Activated CD4-positive, alpha-beta T cell treated with anti-CD3 and anti-CD28 coated beads for 24 hours (primary cell): Measurements from ENCODE around the gene CLCA4.

Source experiments
- DNase-seq, 2 donors: peaks; one replicate each; pipeline ENCODE4 v3.0.0-alpha.2; 2020; ENCODE audit warnings: low read depth in 2 of 2

The CLCA4 gene

GRCh38 chr1:86546787-86547221 lies at the start of gene CLCA4:
CLCA4 (plus strand) TSS chr1:86547078; CDS start chr1:86547120, 42 bp downstream.
- DNase-seq = no peak

GRCh38 chr1:86498281-86498680 lies 48.6 kb upstream of the CLCA4 start:
- DNase-seq = no peak

DNA sequence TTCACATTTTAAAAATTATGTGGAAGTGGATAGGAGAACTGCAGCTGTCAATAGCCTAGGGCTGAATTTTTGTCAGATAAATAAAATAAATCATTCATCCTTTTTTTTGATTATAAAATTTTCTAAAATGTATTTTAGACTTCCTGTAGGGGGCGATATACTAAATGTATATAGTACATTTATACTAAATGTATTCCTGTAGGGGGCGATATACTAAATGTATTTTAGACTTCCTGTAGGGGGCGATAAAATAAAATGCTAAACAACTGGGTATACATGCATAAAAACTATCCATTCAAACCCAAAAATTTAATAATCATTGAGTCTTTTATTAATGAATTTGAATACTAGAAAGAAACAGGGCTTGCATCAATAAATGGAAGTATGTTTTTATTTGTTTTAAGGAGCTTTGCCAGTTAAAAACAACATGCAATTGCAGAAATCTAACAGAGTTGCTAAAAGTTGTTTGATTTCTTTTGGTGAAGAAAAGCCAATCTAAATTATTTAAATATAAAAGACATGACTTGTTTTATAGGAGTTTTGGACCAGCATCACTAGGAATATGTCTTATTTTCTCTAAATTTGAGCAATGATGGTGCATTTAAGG lies 46.8 kb upstream of the CLCA4 start:
- DNase-seq = no peak

GRCh38 chr1:86500714-86501113 lies 46.2 kb upstream of the CLCA4 start:
- DNase-seq = no peak

- DNase-seq = peak in 1 of 2 donors; percentile 7
These were observed 44.7 kb upstream of the CLCA4 start for GRCh38 chr1:86502125-86502646.

GRCh38 chr1:86502721-86503405 lies 44.0 kb upstream of the CLCA4 start:
- DNase-seq = no peak

GRCh38 chr1:86503406-86504136 lies 43.3 kb upstream of the CLCA4 start:
- DNase-seq = no peak

DNA sequence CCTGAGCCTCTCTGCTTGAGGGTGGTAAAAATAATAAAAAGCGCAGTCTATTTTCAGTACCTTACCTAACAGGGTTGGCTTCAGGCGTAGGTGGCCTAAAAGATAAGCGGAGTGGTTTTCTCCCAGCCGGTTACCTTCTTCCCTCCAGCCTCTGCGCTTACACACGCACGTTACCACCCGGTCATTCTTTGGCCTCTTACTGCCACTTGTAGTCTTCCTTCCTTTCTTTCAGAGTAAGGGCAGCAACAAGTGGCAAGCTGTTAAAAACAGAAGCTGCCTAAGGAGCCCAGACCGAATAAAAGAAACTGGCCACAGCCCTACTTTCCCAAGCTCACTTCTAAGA lies 42.8 kb upstream of the CLCA4 start:
- no peak for DNase-seq

- DNase-seq = no peak
These were observed 41.8 kb upstream of the CLCA4 start for GRCh38 chr1:86504895-86505563.

DNA sequence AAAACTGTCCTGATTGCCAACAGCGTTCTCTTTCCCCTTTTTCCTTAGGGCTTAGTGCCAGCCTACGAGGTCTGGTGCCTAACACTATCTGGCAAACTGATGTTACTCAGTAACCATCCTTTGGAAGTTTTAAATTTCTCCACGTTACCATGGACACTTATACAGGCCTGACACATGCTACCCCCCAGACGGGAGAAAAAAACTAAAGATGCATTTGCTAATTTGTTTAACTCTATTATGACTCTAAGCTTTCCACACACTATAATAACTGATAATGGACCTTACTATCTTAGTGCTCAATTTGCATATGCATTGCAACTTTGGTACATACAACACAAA lies 41.3 kb upstream of the CLCA4 start:
- DNase-seq = no peak

- no peak for DNase-seq
These were observed 38.8 kb upstream of the CLCA4 start for GRCh38 chr1:86507935-86508582.

DNA sequence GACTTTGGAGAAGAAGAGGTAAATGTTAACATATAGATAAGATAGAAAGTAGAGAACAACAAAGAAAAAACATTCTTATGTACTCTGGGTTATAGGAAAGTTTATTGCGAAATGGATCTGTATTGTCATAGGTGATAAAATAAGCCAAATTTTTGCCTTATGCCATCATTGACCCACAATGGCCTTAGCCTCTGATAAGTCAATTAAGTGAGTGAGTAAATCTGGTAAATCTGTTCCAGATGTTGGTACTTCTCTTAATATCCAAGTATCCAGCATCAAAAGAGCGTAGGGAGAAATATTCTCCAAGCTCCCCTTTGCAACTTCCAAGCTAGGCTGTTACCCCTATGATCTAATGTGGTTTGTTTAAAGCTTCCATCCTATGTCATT lies 38.3 kb upstream of the CLCA4 start:
- no peak for DNase-seq

GRCh38 chr1:86515597-86515996 lies 31.3 kb upstream of the CLCA4 start:
- no peak for DNase-seq

DNA sequence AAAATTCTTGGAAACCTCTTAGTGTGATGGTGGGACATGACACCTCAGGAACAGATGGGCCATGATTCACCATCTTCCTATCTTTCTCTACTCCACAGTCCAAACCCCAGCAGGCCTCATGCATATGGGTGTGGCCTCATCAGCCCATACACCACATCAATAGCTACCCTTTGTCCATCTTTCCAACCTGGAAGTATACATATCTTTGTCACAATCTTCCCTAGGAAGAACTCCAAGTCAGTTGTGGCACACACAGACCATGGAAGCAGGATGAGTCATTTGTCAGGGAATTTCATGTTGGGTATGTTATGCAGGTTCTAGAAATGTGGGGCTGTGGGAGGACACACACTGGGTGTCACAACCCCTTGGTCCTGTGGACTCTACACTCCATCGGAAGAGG lies 30.5 kb upstream of the CLCA4 start:
- no peak for DNase-seq

DNA sequence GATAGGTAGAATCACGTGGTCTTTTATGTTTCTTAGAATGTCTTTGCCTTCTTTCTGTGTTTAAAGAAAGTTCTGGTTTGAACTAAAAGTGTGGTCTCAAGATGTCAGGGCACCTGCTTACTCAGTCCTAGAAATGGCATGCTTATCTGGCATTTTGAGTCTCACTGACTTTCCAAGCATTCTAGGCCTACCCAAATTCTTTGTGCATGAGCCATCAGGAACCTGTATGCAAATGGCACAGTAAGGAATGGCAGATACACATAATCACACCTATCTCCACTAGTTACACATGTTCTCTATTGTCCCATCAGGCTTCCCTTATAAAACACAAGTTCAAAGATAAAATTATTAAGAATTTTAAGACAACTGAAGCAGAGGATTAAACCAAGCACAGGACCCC lies 29.5 kb upstream of the CLCA4 start:
- DNase-seq = no peak

GRCh38 chr1:86520789-86521521 lies 25.9 kb upstream of the CLCA4 start:
- no peak for DNase-seq

- no peak for DNase-seq
These were observed 25.4 kb upstream of the CLCA4 start for GRCh38 chr1:86521522-86521891.

DNA sequence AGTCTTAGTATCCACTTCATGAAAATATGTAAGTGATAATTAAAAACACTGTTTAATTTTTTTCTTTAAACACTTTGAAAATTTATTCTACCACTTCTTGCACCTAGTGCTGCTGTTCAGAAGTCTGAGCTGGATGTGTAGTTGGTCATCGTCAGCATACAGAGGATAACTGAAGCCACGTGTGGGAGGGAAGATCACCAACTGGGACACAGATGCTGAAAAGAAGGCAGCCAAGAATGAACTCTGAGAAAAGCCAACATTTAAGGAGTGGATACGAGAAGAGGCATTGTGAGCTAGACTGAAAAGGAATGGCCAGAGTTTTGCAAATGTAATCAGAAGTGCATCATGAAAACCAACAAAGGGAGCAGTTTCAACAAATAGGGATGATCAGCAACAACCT lies 24.6 kb upstream of the CLCA4 start:
- DNase-seq = no peak

DNA sequence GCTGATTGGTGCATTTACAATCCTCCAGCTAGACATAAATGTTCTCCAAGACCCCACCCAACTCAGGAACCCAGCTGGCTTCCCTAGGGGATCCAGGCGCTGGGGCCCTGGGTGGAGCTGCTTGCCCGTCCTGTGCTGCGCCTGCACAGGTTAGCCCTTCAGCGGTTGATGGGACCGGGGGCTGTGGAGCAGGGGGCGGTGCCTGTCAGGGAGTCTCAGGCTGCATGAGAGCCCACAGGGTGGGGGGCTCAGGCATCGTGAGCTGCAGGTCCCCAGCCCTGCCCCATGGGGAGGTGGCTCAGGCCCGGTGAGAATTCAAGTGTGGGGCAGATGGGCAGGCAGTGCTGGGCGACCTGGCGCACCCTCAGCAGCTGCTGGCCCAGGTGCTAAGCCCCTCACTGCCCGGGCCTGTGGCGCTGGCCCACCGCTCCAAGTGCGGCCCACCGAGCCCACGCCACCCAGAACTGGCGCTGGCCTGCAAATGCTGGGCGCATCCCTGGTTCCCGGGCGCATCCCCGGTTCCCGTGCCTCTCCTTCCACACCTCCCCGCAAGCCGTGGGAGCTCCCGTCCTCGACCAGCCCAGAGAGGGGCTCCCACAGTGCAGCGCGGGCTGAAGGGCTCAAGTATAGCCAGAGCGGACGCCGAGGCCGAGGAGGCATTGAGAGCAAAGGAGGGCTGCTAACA lies 23.1 kb upstream of the CLCA4 start:
- no peak for DNase-seq

- no peak for DNase-seq
These were observed 19.6 kb upstream of the CLCA4 start for GRCh38 chr1:86527306-86527705.
